Right lobe of liver (tissue), 4 donors: ENCODE data around the gene VPS52.

Experiments used
- CTCF ChIP-seq, 4 donors: fragments of 200-600 bp in 3 of 4; fragments of 450-650 bp in 1 of 4; IDR thresholded peaks; one replicate each; pipeline versions ENCODE4 v1.5.1 to v1.8.0; 2016 to 2022; ENCODE audit warnings: antibody characterized with exemption in 4 of 4, mild to moderate bottlenecking in 2 of 4
- POLR2A ChIP-seq: fragments of 450-650 bp; IDR thresholded peaks from one replicate; pipeline ENCODE4 v1.6.1; 2017; ENCODE audit warnings: antibody characterized with exemption, mild to moderate bottlenecking
- donor health status: DM: no; HTN: no; CAD: no.
- donor health status: DM: no; HTN: no; CAD: no.
- donor health status: DM: no; HTN: yes; CAD: no.

GRCh38 chr6:33290459-33290858 lies 18.8 kb upstream of the VPS52 start:
- TF ChIP-seq CTCF (IDR thresholded peaks at IDR 0.05) (no peak), POLR2A (no peak)
